Activated naive CD4-positive, alpha-beta T cell (primary cell): ENCODE results near the gene MAST3.

Source experiments
- DNase-seq, 4 experiments: peaks; one replicate each; lab custom pipeline; 2025; lab: John Stamatoyannopoulos, UW

The MAST3 gene

DNA sequence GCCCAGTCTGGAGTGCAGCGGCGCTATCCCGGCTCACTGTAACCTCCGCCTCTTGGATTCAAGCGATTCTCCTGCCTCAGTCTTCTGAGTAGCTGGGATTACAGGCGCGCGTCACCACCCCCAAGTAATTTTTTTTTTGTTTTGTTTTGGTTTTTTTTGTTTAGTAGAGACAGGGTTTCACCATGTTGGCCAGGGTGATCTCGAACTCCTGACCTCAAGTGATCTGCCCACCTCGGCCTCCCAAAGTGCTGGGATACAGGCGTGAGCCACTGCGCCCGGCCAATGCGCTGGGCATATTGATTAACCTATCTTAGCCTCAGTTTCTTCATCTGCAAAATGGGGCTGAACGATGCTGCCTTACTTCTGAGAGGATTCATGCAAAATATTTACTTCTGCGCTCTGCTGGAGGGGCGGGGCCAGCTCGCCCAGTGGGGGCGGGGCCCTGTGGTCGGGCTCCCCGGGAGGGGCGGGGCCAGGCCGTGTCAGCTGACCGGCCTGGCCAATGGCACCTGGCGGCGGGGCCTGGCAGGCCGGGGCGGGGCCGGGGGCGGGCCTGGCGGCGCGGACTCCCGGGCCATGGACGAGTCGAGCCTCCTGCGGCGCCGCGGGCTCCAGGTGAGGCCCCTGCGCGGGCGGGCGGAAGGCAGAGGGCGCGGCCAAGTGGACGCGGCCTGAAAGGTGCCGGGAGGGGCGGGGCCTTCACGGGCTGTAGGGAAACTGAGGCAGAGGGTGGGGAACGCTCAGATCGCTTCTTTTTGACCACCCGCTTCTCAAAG lies at the start of gene MAST3:
Gene MAST3, plus strand, starts transcription at position 562 of the 776 bp plus-strand sequence. Its CDS starts 15 bp downstream, at position 577.
- DNase-seq = peak; percentile 36 to 91 (median 76)

DNA sequence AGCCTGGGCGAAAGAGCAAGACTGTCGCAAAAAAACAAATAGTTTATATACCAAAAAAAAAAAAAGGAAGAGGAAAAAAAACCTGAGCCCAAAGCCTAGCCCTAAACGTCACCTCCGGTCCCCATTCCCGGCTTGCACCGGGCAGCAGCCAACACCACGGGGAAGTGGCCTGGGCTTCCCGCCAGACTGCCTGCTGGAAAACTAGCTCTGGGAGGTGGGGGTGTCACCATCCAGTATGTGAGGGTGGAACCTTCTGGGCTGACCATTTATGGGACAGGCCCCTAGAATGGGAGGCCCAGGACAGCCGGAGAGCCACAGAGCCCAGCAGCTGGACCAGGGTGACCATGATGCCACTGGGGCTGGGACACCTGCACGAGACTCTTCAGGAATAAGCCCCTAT lies 48.2 kb upstream of the MAST3 start:
- DNase-seq = no peak

DNA sequence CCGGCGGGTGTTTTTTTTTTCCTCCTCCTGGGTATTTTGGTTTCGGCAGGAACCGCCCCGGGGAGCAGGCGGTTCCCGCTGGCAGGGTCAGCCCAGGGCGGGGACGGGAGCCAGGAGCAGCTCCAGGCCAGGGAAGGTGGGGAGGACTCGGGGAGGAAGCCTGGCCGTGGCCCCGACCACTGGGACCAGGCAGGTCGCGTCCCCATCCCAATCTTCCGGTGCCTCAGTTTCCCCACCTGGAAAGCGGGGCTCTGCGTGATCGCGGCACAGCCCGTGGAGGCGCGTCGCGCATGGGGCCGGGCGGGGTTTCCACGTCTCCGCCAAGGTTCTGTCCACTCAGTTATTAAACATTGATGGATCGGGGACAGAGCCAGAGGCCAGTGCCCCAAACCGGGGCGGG lies 45.7 kb upstream of the MAST3 start:
- DNase-seq = no peak

DNA sequence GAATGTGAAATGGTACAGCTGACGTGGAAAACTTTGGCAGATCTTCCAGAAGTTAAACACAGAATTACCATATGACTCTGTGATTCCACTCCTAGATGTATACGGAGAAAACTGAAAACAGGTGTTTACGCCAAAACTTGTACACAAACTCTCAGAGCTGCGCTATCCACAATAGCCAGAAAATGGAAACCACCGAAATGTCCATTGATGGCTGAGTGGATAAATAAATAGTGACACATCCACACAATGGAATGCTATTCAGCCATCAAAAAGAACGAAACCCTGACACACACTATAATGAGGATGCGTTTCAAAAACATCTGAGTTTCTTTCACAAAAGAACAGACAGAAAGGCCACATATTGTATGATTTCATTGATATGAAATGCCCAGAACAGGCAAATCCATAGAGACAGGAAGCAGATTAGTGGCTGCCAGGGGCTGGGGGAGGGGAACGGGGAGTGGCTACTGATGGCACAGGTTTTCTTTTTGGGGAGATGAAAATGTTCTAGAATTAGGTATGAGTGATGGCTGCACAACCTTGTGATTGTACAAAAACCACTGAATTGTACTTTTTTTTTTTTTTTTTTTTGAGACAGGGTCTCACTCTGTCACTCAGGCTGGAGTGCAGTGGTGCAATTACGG lies 43.9 kb upstream of the MAST3 start:
- no peak for DNase-seq

DNA sequence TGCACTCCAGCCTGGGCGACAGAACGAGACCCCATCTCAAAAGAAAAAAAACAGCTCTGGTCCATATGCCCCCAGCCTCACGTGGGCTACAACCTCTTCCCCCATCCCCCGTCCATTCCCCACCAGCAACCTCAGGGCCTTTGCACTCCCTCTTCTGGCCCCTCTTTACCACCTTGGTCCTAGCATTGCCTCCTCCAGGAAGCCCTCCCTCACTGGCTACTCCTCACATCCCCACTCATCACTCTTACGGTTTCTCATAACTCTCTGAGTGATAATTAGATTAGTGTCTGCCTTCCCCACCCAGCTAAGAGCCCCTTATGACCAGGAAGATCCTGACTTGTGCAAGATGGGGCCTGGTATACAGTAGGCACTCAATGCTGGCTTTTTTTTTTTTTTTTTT lies 41.6 kb upstream of the MAST3 start:
- no peak for DNase-seq

DNA sequence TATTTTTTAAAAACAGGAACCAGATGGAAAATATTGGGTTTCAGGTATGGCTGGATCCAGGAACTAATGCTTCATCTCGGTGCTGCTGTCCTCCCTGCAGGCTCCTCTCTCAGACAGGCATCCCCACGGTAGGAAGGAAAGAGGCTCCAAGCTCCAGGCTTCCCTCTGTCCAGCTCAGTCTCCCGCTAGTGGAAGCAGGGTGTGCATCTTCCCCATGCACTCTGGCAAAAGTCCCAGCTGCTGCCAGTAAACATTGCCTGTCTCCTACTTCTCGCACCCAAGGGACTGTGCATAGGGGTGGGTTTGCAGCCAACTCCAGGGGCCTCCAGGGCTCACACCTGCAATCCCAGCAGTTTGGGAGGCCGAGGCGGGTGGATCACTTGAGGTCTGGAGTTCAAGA lies 40.0 kb upstream of the MAST3 start:
- DNase-seq = no peak

DNA sequence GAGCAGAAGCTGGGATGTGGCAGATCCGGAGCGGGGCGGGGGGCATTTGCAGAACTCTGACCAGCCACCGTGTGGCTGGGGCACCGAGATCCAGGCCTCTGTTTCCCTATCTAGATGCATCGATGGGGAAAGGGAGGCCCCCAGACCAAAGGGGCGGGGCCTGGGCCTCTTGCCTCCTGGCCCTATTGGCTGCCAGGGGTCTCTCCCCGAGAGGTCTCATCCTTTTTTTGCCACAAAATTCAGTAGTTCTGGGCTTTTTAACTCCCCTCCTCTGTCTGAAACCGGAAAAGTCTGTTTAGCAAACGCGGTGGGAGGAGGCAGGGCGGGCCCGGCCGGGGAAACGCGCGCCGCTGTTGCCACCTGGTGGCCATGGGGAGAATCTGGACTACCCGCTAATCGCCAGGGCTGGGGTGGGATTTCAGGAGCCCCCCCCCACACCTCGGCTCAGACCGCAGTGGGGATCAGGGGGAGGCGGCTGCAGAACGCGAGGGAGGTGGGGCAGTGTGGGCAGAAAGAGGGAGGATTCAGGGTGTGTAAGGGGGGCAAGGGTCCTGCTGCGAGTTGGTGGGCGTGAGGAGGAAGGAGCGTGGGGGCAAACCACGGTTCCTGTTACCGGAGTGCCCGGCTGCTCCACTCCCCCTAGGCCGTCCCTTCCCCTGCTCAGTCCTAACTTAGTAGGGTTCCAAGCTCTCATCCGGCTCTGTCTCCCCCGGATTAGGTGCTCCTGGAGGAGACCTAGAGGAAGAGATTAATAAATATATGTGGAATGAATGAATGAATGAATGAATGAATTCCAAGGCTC lies 39.2 kb upstream of the MAST3 start:
- DNase-seq = peak; percentile 60 to 79 (median 67)

DNA sequence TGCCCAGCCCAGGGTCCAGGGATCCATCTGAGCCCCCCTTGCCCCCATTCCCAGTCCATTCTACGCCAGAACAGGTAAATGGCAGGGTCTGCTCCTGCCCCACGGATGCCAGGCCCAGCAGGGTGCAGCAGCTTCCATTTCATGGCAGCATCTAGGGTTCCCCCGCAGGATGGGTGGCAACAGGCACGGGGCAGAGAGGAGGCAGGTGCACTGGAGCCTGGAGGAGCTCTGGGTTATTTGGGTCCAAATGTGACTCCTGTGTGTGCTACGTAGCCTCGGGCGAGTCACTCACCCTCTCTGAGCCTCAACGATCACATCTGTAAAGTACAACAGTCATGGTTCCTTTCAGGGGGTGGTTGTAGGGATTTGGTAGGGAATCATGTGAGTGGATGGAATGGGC lies 38.3 kb upstream of the MAST3 start:
- no peak for DNase-seq

DNA sequence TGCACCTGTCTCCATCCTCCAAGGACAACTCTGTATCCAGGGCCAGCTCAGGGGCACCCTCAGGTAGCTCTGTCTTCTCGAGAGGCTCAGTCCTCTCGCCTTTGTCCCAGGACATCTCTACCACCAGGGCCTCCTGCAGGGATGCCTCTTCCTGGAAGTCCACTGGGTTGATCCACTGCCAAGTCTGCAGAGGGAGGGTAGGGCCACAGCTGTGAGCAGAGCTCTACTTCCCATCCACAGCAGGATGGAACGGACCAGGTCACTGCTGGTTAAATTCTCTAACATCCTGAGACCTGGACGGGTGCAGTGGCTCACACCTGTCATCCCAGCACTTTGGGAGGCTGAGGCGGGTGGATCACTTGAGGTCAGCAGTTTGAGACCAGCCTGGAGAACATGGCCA lies 37.7 kb upstream of the MAST3 start:
- DNase-seq = no peak

DNA sequence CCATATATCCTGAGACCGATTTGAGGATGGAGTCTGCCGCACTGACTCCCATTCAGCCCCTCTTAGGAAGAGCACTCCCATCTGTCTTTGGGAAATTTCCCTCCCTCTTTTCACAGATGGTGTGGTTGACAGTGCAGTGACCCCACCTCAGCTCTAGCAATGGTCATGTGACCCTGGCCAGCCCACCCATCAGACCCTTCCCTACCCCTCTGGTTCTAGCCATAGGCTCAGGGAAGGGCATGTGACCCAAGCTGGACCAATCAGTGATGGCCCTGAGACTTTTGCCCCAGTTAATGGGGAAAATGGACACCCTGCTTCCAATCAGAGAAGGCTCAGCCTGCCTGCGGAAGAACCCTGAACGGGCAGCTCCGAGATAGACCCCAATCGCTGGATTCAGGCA lies 37.1 kb upstream of the MAST3 start:
- DNase-seq = no peak

DNA sequence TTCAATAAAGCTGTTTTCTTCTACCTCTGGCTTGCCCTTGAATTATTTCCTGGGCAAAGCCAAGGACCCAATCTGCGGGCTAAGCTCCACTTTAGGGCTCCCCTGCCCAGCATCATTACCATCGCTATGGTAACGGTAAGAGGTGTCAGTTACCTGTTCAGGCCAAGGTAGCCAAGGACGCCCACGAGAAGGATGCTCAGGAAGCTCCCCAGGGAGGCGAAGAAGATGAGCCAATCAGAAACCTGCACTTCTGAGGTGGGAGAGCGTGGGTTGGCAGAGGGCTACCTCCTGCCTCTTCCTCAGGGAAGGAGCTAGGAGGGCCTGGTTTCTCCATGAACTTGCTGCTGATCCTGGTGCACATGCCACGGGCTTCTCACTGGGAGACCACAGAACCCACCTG lies 35.5 kb upstream of the MAST3 start:
- no peak for DNase-seq

DNA sequence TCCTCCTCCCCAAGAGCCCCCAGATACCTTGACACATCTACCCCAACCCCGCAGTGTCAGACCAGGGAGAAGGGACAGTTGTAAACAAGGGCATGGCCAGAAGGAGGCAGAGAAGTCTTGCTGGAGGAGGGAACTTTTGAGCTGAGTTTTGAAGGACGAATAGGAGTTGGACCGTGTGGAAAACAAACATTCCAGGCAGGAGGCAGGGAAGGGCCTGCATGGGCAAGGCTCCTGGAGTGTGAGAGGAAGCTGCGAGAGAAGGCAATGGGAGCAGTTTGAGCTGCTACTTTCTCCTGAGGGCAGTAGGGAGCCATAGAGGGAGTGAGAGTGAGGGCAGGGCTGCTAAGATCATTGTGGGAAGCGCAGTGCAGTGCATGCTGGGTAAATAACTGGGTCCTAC lies 34.1 kb upstream of the MAST3 start:
- no peak for DNase-seq

DNA sequence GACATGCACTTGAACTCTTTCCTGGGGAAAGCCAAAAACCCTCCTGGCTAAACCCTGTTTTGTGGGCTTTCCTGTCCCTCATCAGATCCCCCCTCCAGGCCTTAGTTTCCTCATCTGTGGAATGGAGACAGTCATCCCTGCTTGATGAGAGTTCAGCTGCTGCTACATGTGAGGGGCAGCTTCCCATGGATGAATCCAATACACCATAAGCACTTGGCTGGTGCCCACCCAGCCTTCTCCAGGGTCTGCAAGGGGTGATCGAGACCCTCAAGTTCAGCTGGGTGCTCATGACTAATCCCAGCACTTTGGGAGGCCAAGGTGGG lies 32.4 kb upstream of the MAST3 start:
- DNase-seq = no peak

DNA sequence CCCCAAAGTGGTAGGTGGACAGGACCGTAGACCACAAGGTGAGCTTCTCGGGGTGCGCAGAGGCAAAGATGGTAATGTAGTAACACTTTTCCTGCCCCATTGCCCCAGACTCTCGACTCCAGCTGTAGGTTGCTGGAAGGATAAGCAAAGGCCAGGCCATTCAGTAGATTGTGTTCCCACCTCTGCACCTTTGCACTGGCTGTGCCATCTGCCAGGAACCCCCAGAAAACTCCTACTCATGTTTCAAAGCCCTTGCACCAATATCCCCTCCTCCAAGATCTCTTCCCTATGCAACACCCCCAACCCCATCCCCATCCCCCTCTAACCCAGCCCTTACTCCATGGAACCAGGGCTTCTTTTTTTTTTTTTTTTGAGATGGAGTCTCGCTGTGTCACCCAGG lies 29.2 kb upstream of the MAST3 start:
- DNase-seq = no peak

DNA sequence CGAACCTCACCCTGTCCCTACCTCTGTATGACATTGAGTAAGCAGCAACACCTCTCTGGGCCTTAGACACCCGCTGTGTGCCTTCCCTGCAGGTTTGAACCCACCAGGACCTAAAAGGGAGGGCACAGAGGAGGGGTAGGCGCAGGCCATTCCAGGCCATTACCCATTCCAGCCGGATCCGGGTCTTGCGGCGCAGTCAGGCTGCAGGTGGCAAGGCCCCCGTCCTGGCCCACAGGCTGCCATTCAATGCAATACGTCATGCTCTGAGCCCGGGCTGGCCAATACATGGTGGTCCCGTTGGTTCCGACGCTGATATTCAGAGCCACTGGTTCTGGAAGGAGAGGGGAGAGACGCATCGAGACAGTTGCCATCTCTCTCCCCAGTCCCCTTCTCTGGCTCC lies 28.2 kb upstream of the MAST3 start:
- no peak for DNase-seq

DNA sequence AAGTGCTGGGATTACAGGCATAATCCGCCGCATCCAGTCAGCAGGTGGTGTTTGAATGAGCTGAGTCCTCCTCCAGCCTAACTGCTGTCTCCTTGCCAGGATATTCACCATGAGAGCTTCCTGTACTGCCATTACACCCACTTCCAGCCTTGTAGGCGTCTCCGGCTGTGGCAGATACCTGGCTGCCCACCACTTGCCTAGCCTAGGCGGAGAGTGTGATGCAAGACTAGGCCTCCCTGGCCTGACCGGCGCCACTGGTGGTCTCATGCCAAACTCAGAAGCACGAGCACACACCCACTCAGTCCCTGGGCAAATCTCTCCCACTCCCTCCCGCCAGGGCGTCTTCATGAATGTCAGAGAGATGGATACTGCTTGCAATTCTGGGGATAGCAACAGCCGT lies 27.4 kb upstream of the MAST3 start:
- no peak for DNase-seq

DNA sequence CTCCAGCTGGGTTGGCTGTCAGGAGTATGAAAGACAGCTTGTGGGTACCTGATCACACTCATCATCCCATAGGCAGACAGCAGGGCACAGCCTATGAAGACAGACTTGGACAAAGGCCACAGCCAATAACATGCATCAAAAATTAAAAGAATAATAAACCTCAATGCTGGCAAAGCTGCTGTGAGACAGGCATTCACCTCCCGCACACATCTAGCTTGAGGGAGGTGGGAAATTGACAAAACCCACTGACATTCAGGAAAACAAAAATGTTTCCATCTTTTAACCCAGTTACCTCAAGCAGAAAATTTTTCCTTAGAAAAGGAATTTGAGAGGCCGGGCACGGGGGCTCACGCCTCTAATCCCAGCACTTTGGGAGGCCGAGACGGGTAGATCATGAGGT lies 25.2 kb upstream of the MAST3 start:
- DNase-seq = no peak

DNA sequence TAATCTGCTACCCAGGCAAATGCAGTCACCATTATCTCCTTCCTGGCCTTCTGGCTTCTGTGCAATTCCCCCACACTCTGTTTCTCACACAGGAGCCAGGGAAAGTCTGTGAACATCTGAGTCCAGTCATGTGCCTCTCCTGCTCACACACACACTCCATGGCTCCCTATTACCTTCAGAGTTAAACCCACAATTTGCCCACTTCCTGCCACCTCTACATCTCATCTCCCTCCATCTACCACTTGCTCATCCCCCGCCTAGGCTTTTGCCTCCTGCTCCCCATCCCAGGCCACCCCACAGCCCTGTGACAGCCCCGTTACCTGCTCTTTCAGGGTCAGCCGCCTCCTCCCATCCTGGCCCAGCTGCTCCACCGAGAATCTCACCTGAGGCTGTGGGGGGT lies 24.4 kb upstream of the MAST3 start:
- no peak for DNase-seq

DNA sequence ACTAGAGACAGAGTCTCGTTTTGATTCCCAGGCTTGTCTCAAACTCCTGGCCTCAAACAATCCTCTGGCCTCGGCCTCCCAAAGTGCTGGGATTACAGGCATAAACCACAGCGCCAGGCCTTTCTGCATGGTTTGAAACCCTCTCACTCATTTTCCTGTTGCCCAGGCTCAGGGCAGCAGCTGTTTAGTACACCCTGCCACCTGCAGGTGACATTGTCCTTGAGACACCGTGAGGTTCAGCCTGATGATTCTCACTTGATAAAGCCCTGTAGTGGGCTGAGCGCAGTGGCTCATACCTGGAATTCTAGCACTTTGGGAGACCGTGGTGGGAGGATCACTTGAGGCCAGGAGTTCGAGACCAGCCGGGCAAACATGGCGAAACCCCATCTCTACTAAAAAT lies 23.4 kb upstream of the MAST3 start:
- DNase-seq = no peak

DNA sequence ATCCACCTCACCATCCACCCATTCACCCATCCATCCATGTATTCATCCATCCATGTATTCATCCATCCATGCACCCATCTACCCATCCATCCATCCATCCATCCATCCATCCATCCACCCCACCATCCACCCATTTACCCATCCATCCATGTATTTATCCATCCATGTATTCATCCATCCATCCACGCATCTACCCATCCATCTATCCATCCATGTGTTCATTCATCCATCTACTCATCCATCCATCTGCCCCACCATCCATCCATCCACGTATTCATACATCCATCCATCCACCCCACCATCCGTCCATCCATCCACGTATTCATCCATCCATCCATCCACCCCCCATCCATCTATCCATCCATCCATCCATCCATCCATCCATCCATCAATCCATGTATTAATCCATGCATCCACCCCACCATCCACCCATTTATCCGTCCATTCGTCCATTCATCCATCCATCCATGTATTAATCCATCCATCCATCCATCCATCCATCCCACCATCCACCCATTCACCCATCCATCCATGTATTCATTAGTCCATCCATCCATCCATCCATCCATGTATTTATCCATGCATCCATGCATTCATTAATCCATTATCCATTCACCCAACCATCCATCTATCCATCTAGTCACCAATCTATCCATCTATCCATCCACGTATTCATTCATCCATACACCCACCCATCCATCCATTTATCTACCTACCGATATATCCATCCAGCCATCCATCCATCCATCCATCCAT lies 13.5 kb upstream of the MAST3 start:
- DNase-seq = no peak

DNA sequence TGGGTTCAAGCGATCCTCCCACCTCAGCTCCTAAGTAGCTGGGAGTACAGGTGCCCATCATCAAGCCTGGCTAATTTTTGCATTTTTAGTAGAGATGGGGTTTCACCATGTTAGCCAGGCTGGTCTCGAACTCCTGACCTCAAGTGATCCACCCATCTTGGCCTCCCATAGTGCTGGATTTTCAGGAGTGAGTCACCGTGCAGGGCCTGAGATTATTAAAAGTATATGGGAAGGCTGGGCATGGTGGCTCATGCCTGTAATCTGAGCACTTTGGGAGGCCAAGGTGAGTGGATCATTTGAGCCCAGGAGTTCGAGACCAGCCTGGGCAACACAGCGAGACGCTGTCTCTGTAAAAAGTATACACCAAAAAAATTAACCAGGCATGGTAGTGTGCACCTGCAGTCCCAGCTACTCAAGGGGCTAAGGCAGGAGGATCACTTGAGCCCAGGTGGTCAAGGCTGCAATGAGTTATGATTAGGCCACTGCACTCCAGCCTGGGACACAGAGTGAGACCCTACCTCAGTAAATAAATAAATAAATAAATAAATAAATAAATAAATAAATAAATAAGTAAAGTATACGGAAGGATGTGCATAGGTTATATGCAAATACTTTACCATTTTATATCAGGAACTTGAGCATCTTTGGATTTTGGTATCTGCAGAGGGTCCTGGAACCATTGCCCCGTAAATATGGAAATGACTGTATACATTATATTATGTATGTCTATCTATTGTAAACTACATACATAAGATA lies 11.7 kb upstream of the MAST3 start:
- no peak for DNase-seq
